ENCODE measurements around the gene PCDH9. TPM values are rescaled to one million over a fixed set of nuclear protein-coding genes. Genes with fewer than 3 reads are reported as not detected.

PCDH9 gene
- total and polyA plus RNA-seq, 2 experiments from 2014 or later: 0.56 to 0.76 TPM

DNA sequence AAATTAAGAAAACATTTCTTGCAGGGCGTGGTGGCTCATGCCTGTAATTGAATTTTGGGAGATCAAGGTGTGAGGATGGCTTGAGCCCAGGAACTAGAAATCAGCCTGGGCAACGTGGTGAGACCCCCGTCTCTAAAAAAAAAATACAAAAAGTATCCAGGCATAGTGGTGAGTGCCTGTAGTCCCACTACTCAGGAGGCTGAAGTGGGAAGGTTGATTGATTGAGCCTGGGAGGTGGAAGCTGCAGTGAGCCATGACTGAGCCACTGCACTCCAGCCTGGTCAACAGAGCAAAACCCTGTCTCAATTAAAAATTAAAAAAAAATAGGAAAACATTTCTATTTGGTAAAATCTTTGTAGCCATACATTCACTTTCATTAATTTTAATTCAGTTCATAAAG, 526.5 kb downstream of the PCDH9 start:
- H3K9me3 ChIP-seq (ENCODE audit: low read depth): no peaks in the 10 kb centered on the region
- in situ Hi-C loops (cut with MboI): no loop called here
- no peaks in the 10 kb centered on the region for H3K27me3 ChIP-seq (replicated peaks; ENCODE audit: insufficient read depth)
- no peaks in the 10 kb centered on the region for H3K9me2 ChIP-seq (ENCODE audit: insufficient read depth)
- no peak overlapping the region for H2AFZ ChIP-seq
- no peaks in the 10 kb centered on the region for H3K36me3 ChIP-seq (ENCODE audit: low read depth)
- H3K4me3 ChIP-seq: no peak overlapping the region
- DNase-seq: no peak
- H3F3A ChIP-seq (ENCODE audit: insufficient read depth): no peaks in the 10 kb centered on the region
- no peak overlapping the region for H3K4me2 ChIP-seq (ENCODE audit: unreplicated experiment)
- no peaks in the 10 kb centered on the region for H4K20me1 ChIP-seq (ENCODE audit: insufficient read depth)
- H3K9ac ChIP-seq: no peak overlapping the region
- no peak overlapping the region for H3K27ac ChIP-seq
- H3K79me2 ChIP-seq (ENCODE audit: insufficient read depth): no peaks in the 10 kb centered on the region
- no peaks in the 10 kb centered on the region for H3K4me1 ChIP-seq (ENCODE audit: insufficient read depth)
- WGBS, 2 experiments (ENCODE audit: low coverage in 1 of 2, low lambda C conversion rate in 2 of 2, missing lambda C conversion rate in 2 of 2): 9 to 14% methylated on average over 3 of the region's 3 CpGs
- TF ChIP-seq EZH2phosphoT487 (IDR thresholded peaks at IDR 0.05; ENCODE audit: insufficient read depth, low read depth) (no peak), EZH2 (IDR thresholded peaks at IDR 0.05; ENCODE audit: insufficient read depth, poor library complexity, severe bottlenecking) (no peak)

DNA sequence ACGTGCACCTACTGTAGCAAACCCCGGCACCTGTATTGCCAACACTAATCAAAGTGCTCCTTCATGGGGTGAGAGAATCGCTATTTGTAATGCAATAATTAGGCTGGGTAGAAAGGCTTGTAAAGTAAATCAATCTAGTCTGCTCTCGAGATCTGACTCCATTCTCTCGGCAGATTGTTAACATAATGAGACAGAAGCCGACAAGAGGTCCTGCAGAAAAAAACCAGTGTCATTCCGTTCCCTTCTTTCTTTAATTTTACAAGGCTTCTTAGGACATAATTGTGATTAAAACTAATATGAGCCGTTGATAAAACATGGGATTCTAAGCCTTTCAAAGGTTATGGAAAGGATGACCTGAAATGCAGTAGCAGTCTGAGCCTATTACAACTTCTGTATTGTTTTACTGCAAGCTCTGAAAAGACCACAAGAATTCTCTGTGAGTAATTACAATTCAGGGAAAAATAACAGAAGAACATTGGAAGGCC, 530.0 kb downstream of the PCDH9 start:
- H3K9me2 ChIP-seq (ENCODE audit: insufficient read depth): no peaks in the 10 kb centered on the region
- no peak for DNase-seq
- no peaks in the 10 kb centered on the region for H3K79me2 ChIP-seq (ENCODE audit: insufficient read depth)
- H3K9me3 ChIP-seq (ENCODE audit: low read depth): no peaks in the 10 kb centered on the region
- no peak overlapping the region for H3K4me2 ChIP-seq (ENCODE audit: unreplicated experiment)
- TF ChIP-seq EZH2phosphoT487 (IDR thresholded peaks at IDR 0.05; ENCODE audit: insufficient read depth, low read depth): no peak
- no peak for TF ChIP-seq EZH2 (IDR thresholded peaks at IDR 0.05; ENCODE audit: insufficient read depth, poor library complexity, severe bottlenecking)
- no peaks in the 10 kb centered on the region for H3K4me1 ChIP-seq (ENCODE audit: insufficient read depth)
- no peaks in the 10 kb centered on the region for H4K20me1 ChIP-seq (ENCODE audit: insufficient read depth)
- H3K9ac ChIP-seq: no peak overlapping the region
- in situ Hi-C loops (cut with MboI): no loop called here
- H3K27ac ChIP-seq: no peak overlapping the region
- H3F3A ChIP-seq (ENCODE audit: insufficient read depth): no peaks in the 10 kb centered on the region
- no peak overlapping the region for H2AFZ ChIP-seq
- WGBS, 2 experiments (ENCODE audit: low coverage in 1 of 2, low lambda C conversion rate in 2 of 2, missing lambda C conversion rate in 2 of 2): 11 to 15% methylated on average over 8 of the region's 8 CpGs
- H3K27me3 ChIP-seq (replicated peaks; ENCODE audit: insufficient read depth): no peaks in the 10 kb centered on the region
- H3K4me3 ChIP-seq: no peak overlapping the region
- H3K36me3 ChIP-seq (ENCODE audit: low read depth): no peaks in the 10 kb centered on the region

DNA sequence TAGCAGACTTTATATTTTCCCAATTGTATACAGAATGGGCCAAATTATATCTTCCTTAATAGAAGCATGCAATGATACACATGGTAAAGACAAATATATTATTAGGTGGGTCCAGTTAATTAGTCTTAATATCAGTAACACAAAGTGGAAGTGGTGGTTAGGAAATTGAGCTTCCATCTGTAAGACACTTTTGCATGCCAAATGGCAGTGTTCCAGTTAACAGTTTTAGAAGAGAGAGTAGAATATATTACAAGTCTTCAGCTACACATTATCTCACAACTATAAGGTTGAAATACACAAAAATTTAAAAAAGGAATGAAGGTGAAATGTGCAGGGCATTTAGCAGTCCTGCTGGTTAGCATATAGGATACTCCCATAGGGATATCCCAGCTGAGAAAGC, 536.5 kb downstream of the PCDH9 start:
- H3K4me1 ChIP-seq (ENCODE audit: insufficient read depth): no peaks in the 10 kb centered on the region
- H3K9ac ChIP-seq: no peak overlapping the region
- no peaks in the 10 kb centered on the region for H3K79me2 ChIP-seq (ENCODE audit: insufficient read depth)
- H3K9me2 ChIP-seq (ENCODE audit: insufficient read depth): no peaks in the 10 kb centered on the region
- in situ Hi-C loops (cut with MboI): no loop called here
- no peaks in the 10 kb centered on the region for H3K9me3 ChIP-seq (ENCODE audit: low read depth)
- no peak overlapping the region for H3K4me2 ChIP-seq (ENCODE audit: unreplicated experiment)
- no peaks in the 10 kb centered on the region for H3K27me3 ChIP-seq (replicated peaks; ENCODE audit: insufficient read depth)
- H3K27ac ChIP-seq: no peak overlapping the region
- no peaks in the 10 kb centered on the region for H3F3A ChIP-seq (ENCODE audit: insufficient read depth)
- H3K36me3 ChIP-seq (ENCODE audit: low read depth): no peaks in the 10 kb centered on the region
- no peak overlapping the region for H3K4me3 ChIP-seq
- DNase-seq: no peak
- no peaks in the 10 kb centered on the region for H4K20me1 ChIP-seq (ENCODE audit: insufficient read depth)
- TF ChIP-seq EZH2phosphoT487 (IDR thresholded peaks at IDR 0.05; ENCODE audit: insufficient read depth, low read depth) (no peak), EZH2 (IDR thresholded peaks at IDR 0.05; ENCODE audit: insufficient read depth, poor library complexity, severe bottlenecking) (no peak)
- H2AFZ ChIP-seq: no peak overlapping the region

DNA sequence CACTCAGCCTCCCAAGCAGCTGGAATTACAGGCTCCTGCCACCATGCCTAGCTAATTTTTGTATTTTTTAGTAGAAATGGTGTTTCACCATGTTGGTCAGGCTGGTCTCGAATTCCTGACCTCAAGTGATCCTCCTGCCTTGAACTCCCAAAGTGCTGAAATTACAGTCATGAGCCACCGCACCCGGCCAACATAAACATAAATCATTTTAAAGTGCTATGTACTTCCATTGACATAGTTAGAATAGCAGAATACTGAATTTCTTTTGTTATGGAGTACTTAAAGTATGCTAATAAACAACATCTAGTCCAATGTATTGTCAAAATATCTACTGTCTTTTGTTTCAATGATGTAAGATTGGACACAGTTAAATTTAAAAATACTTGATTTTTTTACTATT, 539.0 kb downstream of the PCDH9 start:
- no peak overlapping the region for H2AFZ ChIP-seq
- H3K27me3 ChIP-seq (replicated peaks; ENCODE audit: insufficient read depth): no peaks in the 10 kb centered on the region
- no peaks in the 10 kb centered on the region for H3K9me3 ChIP-seq (ENCODE audit: low read depth)
- no peaks in the 10 kb centered on the region for H3K36me3 ChIP-seq (ENCODE audit: low read depth)
- WGBS, 2 experiments (ENCODE audit: low coverage in 1 of 2, low lambda C conversion rate in 2 of 2, missing lambda C conversion rate in 2 of 2): 36 to 56% methylated on average over 3 of the region's 3 CpGs
- no peak overlapping the region for H3K9ac ChIP-seq
- H3K4me3 ChIP-seq: no peak overlapping the region
- no peaks in the 10 kb centered on the region for H3F3A ChIP-seq (ENCODE audit: insufficient read depth)
- in situ Hi-C loops (cut with MboI): no loop called here
- no peak for DNase-seq
- no peak overlapping the region for H3K27ac ChIP-seq
- H4K20me1 ChIP-seq (ENCODE audit: insufficient read depth): no peaks in the 10 kb centered on the region
- no peaks in the 10 kb centered on the region for H3K4me1 ChIP-seq (ENCODE audit: insufficient read depth)
- no peaks in the 10 kb centered on the region for H3K79me2 ChIP-seq (ENCODE audit: insufficient read depth)
- no peak overlapping the region for H3K4me2 ChIP-seq (ENCODE audit: unreplicated experiment)
- no peaks in the 10 kb centered on the region for H3K9me2 ChIP-seq (ENCODE audit: insufficient read depth)
- TF ChIP-seq EZH2 (IDR thresholded peaks at IDR 0.05; ENCODE audit: insufficient read depth, poor library complexity, severe bottlenecking) (no peak), EZH2phosphoT487 (IDR thresholded peaks at IDR 0.05; ENCODE audit: insufficient read depth, low read depth) (no peak)

DNA sequence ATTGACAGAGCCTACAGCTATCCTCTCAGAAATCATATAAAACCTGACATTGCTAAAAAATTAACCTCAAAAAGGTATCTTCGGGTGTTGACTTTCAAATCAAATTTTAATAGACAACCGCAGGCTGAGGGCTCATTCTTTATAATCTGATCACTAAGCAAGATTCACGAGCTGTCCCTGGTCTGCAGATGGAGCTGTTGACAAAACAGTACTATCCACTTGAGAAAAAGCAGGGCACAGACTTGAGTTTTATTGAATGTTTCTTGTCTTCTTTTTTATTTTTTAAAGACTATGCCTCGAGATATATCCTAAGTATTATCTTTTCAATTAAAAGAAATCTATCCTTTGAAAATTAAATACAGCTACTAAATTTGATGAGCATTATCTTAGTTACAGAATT, 540.5 kb downstream of the PCDH9 start:
- TF ChIP-seq EZH2phosphoT487 (IDR thresholded peaks at IDR 0.05; ENCODE audit: insufficient read depth, low read depth) (no peak), EZH2 (IDR thresholded peaks at IDR 0.05; ENCODE audit: insufficient read depth, poor library complexity, severe bottlenecking) (no peak)
- Histone ChIP-seq H4K20me1 (ENCODE audit: insufficient read depth) (no peaks in the 10 kb centered on the region), H3K9me2 (ENCODE audit: insufficient read depth) (no peaks in the 10 kb centered on the region), H3K9me3 (ENCODE audit: low read depth) (no peaks in the 10 kb centered on the region), H3K79me2 (ENCODE audit: insufficient read depth) (no peaks in the 10 kb centered on the region), H3K36me3 (ENCODE audit: low read depth) (no peaks in the 10 kb centered on the region), H3K4me2 (ENCODE audit: unreplicated experiment) (no peak overlapping the region), H2AFZ (no peak overlapping the region), H3K4me3 (no peak overlapping the region), H3K27ac (no peak overlapping the region), H3K9ac (no peak overlapping the region), H3F3A (ENCODE audit: insufficient read depth) (no peaks in the 10 kb centered on the region), H3K4me1 (ENCODE audit: insufficient read depth) (no peaks in the 10 kb centered on the region), H3K27me3 (replicated peaks; ENCODE audit: insufficient read depth) (no peaks in the 10 kb centered on the region)
- no peak for DNase-seq
- 1% methylated on average over 4 of the region's 4 CpGs for WGBS, 2 experiments (ENCODE audit: low coverage in 1 of 2, low lambda C conversion rate in 2 of 2, missing lambda C conversion rate in 2 of 2)
- in situ Hi-C loops (cut with MboI): no loop called here
